Stimulated activated CD4-positive, alpha-beta T cell treated with anti-CD3 and anti-CD28 coated beads, Interleukin-4, amount 100 ng/mL, for 48 hours (primary cell): ENCODE results near the gene ABTB2.

Experiments used
- DNase-seq, 2 donors: peaks; one replicate each; pipeline ENCODE4 v3.0.0-alpha.2; 2020; ENCODE audit warnings: low read depth in 2 of 2

Gene ABTB2

GRCh38 chr11:34341931-34342533, 15.8 kb downstream of the ABTB2 start:
- DNase-seq, result no peak

GRCh38 chr11:34341096-34341495, 16.7 kb downstream of the ABTB2 start:
- DNase-seq, result no peak

- DNase-seq, result no peak
Observed at GRCh38 chr11:34340653-34341052, 17.2 kb downstream of the ABTB2 start.

GRCh38 chr11:34339149-34340064, 18.4 kb downstream of the ABTB2 start:
- DNase-seq, result no peak

DNA sequence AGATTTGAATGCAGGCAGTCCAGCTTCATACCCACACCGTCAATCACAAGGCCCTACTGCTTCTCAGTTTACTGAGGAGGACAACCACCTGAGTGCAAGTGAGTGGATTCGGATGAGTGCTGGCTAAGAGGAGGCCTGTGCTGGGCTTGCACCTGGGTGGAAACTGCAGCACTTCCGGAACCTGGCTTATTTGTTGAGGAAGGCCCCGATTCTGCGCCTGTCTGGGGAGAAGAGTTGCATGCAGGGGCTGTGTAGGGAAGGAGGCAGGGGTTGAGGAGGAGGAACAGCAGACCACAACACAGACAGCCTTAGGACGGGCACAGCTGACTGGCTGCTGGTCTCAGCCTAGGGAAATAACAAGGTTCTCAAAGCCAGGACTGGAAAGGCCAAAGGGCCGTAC, 20.8 kb downstream of the ABTB2 start:
- no peak for DNase-seq

DNA sequence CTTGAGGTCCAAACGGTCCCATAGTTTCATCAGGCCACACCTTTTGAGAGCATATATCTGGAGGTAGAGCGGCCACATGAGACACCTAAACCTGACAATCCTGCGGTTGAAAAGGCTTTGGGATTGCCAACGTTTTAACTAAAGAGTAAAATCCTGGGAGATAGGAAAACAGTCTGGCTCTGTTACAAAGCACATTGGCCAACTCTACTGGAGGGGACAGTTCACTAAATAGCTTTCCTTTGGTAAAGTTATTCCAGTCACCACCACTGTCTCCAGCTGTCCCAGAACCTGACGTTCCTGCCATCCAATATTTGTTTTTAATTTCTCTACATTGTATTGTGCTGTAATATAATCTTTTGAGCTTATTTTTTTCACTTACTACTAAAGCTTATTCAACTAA, 22.0 kb downstream of the ABTB2 start:
- no peak for DNase-seq

DNA sequence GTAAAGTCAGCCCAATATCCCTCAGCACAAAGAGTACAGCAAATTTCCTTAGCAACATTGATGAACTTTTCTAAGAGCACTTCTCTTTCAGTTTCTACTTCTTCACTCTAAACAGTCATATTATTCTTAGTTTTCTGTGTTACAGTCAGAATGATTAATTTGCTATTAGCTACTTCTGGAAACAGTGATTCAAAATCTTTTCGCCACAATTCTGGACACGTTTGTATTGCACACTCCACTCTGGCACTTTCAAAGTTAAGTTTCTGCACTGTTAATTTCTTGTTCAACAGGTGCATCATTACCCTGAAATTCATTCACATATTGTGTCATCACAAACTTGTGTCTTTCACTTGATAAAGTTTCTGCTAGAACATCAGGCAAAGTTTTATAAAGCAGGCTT, 22.5 kb downstream of the ABTB2 start:
- DNase-seq, result no peak

DNA sequence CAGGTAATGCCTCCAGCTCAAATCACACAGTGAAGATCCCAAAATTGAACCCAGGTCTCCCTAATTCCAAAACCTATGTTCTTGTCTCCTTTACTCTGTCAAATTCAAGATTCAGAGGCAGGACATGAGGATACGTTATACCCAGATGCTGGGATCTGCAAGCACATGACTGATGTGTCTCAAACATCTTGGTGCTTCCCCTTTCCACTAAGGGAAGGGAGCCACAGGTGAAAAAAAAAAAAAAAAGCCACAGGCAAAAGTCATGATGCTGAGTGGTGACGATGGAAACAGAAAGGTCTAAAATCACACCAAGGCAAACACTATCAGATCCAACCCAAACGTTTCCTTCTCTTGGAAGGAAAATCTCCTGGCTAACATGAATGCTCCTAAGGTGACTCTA, 24.0 kb downstream of the ABTB2 start:
- no peak for DNase-seq

GRCh38 chr11:34332524-34332923, 25.3 kb downstream of the ABTB2 start:
- no peak for DNase-seq

DNA sequence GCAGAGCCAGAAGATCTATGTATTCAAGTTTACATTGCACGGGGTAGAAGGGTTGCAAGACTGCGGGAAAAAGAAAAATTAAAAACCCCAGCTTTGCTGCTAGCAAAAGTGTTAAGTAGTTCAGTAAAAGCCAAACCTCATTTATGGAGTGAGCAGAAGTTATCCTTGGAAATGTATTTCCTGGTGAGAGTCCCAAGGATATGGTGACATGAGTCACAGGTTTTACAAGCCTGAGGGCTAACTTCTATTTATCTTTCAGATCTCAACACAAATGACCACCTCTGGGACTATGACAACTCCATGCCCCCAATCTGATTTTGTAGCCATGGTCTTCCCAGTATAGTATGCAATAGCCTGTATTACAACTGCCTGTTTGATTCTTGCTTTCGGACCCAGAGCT, 26.1 kb downstream of the ABTB2 start:
- no peak for DNase-seq

DNA sequence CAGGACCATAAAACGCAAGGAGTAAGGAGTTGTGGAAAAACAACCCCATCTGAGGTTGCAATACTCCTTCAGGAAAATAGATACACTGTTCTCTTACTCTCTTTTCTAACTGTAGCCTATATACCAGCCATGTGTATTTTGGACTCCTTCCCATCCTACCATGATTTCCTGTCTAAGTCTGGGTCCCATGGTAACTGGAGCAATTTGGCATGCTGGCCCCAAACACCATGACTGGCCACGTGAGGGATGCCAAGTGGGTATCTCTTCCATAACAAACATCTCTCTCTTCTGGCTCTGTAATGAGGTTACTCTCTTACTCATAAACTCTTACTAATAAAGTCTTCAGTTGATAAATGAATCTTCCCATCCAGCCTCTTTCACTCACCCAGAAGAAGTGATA, 26.5 kb downstream of the ABTB2 start:
- no peak for DNase-seq

DNA sequence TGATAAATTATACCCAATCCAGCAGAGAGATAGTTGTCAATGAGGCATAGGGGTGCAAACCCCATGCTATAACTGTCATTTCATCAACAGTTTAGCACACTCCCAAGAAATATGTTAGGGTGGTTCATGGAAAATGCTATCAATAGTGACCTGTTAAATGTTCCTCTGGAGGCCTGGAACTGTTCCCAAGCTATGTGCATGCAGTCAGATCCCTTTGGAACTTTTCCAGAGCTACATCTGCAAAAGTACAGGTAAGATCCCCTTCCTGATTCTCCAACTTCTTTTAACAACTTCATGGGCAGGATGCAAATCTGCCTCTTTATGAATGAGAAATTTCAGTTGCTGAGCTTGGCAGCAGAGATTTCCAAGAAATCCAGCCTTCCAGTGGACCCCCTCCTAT, 27.2 kb downstream of the ABTB2 start:
- DNase-seq, result no peak

DNA sequence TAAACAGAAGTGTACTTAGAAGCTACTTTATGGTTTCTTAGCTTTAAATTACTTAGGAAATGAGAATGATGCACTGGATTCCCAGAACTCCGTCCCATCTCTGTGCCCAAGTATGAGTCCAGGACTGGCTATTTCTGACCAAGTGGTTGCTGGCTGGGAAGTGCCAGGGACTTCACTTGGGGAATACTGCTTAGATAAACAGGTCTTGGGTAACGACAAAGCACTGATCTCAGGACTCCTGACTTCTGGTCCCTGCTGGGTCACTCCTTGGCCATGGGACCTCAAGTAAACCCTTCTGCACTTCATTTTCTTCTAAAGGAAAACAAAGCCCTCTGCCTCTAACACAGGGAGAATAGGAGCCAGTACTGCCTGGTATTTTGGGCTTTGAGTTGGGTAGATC, 27.9 kb downstream of the ABTB2 start:
- DNase-seq, result no peak

DNA sequence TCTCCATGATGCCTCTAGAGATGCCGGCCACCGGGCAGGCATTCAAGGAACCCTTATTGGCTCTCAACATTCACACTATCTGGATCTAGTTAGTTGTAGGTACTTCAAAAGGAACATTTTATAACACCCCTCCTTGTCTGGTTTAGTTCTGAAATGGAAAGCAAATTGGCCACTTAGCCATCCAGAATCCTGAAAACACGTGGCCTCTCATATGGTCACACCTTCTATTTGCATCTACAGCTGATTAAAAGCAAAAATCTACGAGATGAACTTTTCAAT, 29.2 kb downstream of the ABTB2 start:
- no peak for DNase-seq

GRCh38 chr11:34327804-34328631, 29.8 kb downstream of the ABTB2 start:
- no peak for DNase-seq

DNA sequence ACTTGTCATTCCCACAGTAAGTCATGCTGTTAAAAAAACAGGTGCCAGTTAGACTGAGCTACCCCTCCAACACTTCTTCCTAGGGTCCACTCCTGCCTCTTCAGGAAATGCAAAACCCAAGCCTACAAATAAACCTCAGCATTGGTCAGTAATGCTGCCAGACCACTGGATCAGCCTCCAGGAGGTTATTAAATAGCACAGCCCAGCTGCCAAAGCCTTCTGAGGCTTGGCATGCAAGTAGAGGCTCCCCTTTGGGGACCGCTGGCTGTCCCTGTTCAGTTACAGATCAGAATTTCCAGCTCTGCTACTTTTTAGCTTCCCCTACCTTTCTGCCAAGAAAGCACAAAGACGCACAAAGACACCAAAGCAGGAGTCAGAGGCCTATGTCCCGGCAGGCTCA, 33.3 kb downstream of the ABTB2 start:
- DNase-seq, result no peak

DNA sequence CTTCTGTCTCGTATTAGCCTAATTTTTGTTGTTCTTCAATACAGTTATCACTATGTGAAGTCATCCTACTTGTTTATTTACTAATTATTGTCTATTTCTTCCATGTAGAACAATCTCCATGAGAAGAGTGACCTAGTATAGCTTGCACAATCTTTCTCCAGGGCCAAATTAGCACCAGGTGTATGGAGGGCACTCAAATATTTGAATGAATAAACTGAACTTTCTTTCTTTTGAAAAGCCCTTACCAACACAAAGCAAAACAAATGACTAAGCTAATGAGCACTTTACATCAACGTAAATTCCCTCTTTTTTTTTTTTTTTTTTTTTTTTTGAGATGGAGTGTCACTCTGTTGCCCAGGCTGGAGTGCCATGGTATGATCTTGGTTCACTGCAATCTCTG, 34.2 kb downstream of the ABTB2 start:
- no peak for DNase-seq

DNA sequence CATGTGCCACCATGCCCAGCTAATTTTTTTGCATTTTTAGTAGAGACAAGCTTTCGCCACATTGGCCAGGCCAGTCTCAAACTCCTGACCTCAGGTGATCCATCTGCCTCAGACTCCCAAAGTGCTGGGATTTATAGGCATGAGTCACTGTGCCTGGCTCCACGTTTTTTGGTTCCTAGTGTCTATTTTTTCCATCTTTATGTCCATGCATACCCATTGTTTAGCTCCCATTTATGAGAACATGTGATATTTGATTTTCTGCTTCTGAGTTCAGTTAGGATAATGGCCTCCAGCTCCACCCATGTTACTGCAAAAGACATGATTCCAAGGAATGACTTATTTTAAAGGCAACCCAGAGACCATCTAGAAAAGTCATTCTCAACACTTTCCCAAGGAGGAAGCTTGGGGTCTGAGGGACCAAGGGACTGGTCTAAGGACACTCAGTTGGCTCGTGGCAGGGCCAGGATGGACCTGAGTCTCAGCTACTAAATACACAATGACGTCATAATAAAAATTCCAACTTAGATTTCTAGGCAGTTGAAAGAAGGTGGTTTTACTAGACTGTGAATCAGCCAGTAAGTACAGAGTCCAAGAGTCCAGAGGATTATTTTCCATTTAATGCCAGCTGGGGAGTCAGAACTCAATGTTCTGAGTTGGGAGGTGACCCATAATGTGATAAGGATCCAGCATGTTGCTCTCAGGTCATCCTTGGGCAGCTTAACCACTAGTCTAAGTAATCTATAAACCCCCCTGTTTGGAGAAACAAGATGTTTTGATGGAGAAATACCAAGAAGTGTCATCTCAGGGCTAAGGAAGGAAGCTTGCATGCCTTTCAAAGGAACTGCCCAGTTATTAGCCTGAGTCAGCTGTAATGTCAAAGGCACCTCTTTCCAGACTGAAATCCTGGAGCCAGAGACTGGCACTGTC, 39.4 kb downstream of the ABTB2 start:
- no peak for DNase-seq

DNA sequence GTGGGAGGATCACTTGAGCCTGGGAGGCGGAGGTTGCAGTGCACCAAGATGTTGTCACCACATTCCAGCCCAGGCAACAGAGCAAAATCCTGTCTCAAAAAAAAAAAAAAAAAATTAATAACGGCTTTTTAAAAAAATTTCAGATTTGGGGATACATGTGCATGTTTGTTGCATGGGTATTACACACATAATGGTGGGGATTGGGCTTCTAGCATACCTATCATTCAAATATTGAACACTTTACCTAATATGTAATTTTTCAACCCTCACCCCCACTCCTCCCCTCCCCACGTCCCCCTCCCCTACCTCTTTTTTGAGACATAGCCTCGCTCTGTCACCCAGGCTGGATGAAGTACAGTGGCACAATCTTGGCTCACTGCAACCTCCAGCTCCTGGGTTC, 40.1 kb downstream of the ABTB2 start:
- no peak for DNase-seq

DNA sequence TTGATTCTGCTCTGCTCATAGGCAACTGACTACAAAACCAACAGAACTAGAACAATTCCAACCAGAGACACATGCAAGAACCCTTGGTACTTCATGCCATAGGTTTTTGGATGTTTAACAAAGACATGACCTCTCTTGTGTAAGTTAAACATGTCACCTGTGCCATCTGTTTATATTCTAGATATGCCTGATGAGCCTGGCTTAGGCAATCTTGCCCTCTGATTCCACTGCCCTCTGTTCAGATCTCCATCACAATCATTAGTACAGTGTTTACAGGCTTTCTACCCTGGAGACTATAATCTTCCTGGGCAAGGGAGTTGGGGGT, 40.8 kb downstream of the ABTB2 start:
- no peak for DNase-seq

DNA sequence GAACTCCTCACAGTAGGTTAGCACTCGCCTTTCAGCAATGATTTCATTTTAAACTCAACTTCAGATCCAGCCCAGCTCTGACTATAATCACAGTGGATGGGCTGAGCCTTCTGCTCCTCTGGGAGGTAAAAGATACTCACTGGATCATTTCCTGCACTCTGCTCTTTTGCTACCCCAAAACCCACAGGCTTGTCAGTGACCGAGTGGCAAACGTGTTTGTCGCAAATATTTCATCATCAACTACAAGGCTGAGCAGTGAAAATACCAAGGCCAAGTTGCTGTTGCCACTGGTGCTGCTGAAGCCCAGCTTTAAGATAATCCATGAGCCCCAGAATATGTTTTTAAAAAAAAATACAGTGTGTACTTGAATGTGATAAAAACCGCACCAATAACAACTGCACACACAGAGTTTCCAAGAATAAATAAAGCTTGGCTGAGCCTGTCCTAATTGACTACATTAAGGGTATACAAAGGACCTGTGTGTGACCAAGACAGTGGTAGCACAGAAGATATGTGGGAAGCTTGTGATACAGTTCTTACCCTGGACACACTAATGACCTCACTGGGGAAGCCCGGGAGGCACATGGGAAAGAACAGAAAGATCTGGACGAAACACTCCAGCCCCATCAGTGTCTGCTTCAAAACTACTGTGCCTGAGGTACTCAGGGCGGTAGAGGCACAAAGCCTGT, 41.3 kb downstream of the ABTB2 start:
- no peak for DNase-seq
